ENCODE results near the gene RALGAPA2.

RALGAPA2 gene

DNA sequence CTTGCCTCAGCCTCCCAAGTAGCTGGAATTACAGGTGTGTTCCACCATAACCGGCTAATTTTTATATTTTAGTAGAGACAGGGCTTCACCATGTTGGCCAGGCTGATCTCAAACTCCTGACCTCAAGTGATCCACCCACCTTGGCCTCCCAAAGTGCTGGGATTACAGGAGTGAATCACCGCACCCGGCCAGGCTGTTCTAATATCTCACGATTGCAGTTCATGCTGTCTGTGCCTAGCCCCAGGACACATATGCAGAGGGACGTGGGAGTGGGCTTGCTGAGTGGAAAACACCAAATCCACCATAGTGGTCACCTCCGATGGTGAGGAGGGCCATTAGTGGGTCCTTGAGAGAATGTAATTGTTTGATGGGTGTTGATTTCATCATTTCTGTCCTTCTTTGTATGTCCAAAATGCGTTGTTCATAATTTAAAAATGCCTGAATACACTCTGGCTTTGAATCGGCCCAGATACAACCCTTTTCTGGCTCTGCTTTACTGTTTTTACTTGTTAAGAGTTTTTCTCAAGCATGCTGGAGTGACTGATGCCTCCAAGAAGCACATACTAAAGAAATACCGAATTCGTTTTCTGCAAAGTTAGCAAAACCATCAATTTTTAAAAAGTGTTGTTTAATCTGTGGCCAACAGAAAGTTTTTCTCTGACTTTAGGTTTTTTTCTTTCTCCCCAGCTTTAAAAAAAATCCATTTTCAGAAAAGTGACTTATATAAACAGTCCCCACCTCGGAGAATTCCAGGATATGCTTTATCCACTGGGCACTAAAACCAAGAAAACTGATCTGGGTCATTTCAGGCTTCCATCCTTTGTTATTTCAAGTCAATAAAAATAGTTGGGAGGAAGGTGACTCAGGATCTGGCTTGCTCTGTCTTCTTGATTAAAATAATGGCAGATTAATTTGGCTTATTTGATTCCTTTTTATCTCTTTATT, 18.8 kb upstream of the RALGAPA2 start:
- TF ChIP-seq, protein P1, sequence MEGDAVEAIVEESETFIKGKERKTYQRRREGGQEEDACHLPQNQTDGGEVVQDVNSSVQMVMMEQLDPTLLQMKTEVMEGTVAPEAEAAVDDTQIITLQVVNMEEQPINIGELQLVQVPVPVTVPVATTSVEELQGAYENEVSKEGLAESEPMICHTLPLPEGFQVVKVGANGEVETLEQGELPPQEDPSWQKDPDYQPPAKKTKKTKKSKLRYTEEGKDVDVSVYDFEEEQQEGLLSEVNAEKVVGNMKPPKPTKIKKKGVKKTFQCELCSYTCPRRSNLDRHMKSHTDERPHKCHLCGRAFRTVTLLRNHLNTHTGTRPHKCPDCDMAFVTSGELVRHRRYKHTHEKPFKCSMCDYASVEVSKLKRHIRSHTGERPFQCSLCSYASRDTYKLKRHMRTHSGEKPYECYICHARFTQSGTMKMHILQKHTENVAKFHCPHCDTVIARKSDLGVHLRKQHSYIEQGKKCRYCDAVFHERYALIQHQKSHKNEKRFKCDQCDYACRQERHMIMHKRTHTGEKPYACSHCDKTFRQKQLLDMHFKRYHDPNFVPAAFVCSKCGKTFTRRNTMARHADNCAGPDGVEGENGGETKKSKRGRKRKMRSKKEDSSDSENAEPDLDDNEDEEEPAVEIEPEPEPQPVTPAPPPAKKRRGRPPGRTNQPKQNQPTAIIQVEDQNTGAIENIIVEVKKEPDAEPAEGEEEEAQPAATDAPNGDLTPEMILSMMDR (IDR thresholded peaks at IDR 0.05; ENCODE audit: low read depth, low read length), result no peak
- DNase-seq (ENCODE audit: low read depth, low spot score), result peak; percentile 22

DNA sequence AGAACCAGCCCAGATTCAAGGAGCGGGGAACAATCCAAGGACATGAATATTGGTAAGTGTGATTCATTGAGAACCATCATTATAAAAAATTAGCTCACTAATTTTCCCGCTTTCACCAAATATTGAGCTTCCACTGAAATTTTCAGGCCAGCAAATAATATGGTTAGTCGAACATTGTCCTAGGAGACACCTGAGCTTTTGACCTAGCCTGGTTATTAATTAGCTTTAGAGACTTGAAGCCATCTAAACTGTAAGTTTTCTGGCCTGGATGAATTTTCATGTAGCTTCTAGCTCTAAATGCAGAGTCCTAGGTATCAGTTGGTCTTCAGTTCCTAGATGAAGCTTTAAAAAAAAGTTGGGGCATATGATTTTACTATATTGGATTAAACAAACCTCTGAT, 17.1 kb upstream of the RALGAPA2 start:
- TF ChIP-seq, protein P1 (IDR thresholded peaks at IDR 0.05; ENCODE audit: low read depth, low read length), result no peak
- no peak for DNase-seq (ENCODE audit: low read depth, low spot score)
- H3K4me3 ChIP-seq (ENCODE audit: low read depth, low read length), result no peak overlapping the region
- in situ Hi-C loops (cut with HindIII; ENCODE audit: low sequenced_read_pairs), result no loop called here

More for the DNA sequence above, 18.8 kb upstream of the RALGAPA2 start:
- no peak overlapping the region for H3K4me3 ChIP-seq (ENCODE audit: low read depth, low read length)
- in situ Hi-C loops (cut with HindIII; ENCODE audit: low sequenced_read_pairs), result no loop called here

DNA sequence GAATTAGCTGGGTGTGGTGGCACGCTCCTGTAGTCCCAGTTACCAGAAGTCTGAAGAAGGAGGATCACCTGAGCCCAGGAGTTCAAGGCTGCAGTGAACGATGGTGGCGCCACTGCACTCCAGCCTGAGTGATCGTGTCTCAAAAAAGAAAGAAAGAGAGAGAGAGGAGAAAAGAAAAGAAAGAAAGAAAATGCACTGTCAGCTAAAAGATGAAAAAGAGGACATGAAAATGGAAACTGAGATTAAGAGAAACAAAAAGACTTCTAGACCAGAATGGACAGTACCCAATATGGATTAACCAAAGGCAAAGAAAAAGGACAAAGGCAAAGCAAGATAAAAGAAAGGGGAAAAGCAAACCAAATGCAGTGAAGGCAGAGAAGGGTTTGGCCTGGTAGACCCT, 9.0 kb upstream of the RALGAPA2 start:
- in situ Hi-C loops (cut with HindIII; ENCODE audit: low sequenced_read_pairs), result no loop called here
- TF ChIP-seq, protein P1 (IDR thresholded peaks at IDR 0.05; ENCODE audit: low read depth, low read length), result no peak
- DNase-seq (ENCODE audit: low read depth, low spot score), result no peak
- H3K4me3 ChIP-seq (ENCODE audit: low read depth, low read length), result no peak overlapping the region

DNA sequence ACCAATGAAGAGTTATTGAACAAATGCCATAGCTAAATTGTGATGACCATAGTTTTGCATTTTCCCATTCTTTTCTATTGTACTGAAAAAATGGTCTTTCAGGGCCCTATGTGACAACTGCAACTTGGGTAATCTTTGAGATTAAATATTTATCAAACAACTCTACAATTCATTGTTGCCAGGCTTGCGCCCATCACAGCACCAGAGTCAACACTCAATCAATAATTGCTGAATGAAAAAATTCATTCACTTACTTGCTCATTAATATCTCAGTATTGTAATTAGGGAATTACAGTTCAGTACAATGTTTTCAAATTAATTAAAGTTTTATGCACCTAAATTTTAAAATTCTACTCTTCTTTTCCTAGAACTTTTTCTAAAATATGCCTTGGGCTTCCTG, 7.7 kb upstream of the RALGAPA2 start:
- no peak for DNase-seq (ENCODE audit: low read depth, low spot score)
- TF ChIP-seq, protein P1 (IDR thresholded peaks at IDR 0.05; ENCODE audit: low read depth, low read length), result no peak
- in situ Hi-C loops (cut with HindIII; ENCODE audit: low sequenced_read_pairs), result no loop called here
- no peak overlapping the region for H3K4me3 ChIP-seq (ENCODE audit: low read depth, low read length)

DNA sequence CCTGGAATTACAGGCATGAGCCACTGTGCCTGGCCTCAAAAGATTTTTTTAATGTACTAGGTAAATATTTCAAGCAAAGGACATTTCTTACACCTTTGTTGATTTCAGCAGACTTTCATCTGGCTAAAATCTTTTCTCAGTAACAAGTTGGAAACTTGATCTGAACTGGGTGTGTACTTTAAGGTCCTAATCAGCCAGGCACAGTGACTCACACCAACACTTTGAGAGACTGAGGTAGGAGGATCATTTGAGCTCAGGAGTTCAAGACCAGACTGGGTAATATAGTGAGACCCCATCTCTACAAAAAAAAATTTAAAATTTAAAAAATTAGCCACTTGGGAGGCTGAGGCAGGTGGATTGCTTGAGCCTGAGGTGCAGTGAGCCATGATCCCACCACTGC, 7.0 kb upstream of the RALGAPA2 start:
- in situ Hi-C loops (cut with HindIII; ENCODE audit: low sequenced_read_pairs), result no loop called here
- H3K4me3 ChIP-seq (ENCODE audit: low read depth, low read length), result no peak overlapping the region
- TF ChIP-seq, protein P1 (IDR thresholded peaks at IDR 0.05; ENCODE audit: low read depth, low read length), result no peak
- no peak for DNase-seq (ENCODE audit: low read depth, low spot score)

DNA sequence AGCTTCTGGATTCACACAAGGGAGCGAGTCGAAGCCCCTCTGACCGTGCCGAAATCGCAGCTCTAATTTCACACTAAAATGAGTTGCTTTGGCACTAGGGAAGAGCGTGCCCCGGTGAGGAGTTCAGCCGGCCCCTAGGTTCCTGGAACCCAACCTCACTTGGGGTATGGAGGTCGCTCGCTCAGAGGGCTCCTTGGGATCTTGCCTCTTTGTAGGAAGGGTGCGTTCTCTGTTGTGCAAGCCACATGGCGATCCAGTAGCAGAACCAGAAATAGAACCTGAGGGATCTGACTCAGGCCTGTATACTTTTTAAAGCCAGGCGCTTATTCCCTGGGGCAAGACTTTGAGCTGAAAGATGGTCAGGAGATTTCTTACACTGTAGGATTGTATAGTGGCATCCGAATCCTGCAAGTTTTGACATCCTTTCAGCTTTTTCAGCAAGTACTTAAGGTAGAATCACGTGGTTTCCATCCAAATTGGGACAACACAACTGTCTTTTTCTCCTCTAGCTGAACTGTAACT, 861 bp upstream of the RALGAPA2 start:
- TF ChIP-seq, protein P1 (IDR thresholded peaks at IDR 0.05; ENCODE audit: low read depth, low read length), result no peak
- H3K4me3 ChIP-seq (ENCODE audit: low read depth, low read length), result peak overlapping the region; percentile 67
- no peak for DNase-seq (ENCODE audit: low read depth, low spot score)
- in situ Hi-C loops (cut with HindIII; ENCODE audit: low sequenced_read_pairs), result no loop called here

All from astrocyte of the spinal cord (primary cell).